NCI-H2107 treated with DMSO at 0.1 percent for 48 hours (cell line): ENCODE results near the gene ADAM15.

Source experiments
- DNase-seq: peaks from one replicate; lab custom pipeline; 2025; ENCODE audit not compliant: unreplicated experiment; lab: John Stamatoyannopoulos, UW

ADAM15 gene

GRCh38 chr1:155070721-155071569 lies 19.8 kb downstream of the ADAM15 start:
- peak; percentile 24 for DNase-seq

GRCh38 chr1:155071701-155072100 lies 20.6 kb downstream of the ADAM15 start:
- DNase-seq: no peak

GRCh38 chr1:155072531-155073289 lies 21.6 kb downstream of the ADAM15 start:
- DNase-seq: no peak

- no peak for DNase-seq
These were observed 22.5 kb downstream of the ADAM15 start for GRCh38 chr1:155073377-155074242.

GRCh38 chr1:155075535-155075934 lies 24.4 kb downstream of the ADAM15 start:
- DNase-seq: peak; percentile 47

GRCh38 chr1:155076371-155076770 lies 25.3 kb downstream of the ADAM15 start:
- no peak for DNase-seq

GRCh38 chr1:155077346-155077745 lies 26.2 kb downstream of the ADAM15 start:
- DNase-seq: peak; percentile 90

GRCh38 chr1:155077758-155078445 lies 26.8 kb downstream of the ADAM15 start:
- peak; percentile 39 for DNase-seq

GRCh38 chr1:155078469-155079209 lies 27.5 kb downstream of the ADAM15 start, which contains the start of gene EFNA3:
Gene EFNA3 (plus strand): TSS chr1:155078837. CDS start chr1:155078942, 105 bp downstream.
- DNase-seq: no peak

GRCh38 chr1:155079210-155079486 lies 28.0 kb downstream of the ADAM15 start:
- no peak for DNase-seq

GRCh38 chr1:155079487-155080311 lies 28.6 kb downstream of the ADAM15 start:
- no peak for DNase-seq

GRCh38 chr1:155080312-155081228 lies 29.5 kb downstream of the ADAM15 start:
- peak; percentile 53 for DNase-seq

GRCh38 chr1:155081472-155082300 lies 30.6 kb downstream of the ADAM15 start:
- no peak for DNase-seq

- no peak for DNase-seq
These were observed 31.4 kb downstream of the ADAM15 start for GRCh38 chr1:155082301-155083051.

GRCh38 chr1:155083052-155083541 lies 32.0 kb downstream of the ADAM15 start:
- no peak for DNase-seq
